ENCODE data around the gene SRRM3.
A peak's percentile ranks its signal among the peaks of the same experiment; 100 is the strongest.
"Not testable (repeated sequence)": the region's sequence is repeated elsewhere in the genome, so short reads cannot be mapped to it uniquely, and the experiment has no call there.

SRRM3 gene

GRCh38 chr7:76267107-76267893 is 65.6 kb downstream of the SRRM3 start:
- no peak for DNase-seq

GRCh38 chr7:76267894-76268183 is 66.1 kb downstream of the SRRM3 start:
- no peak for DNase-seq

- DNase-seq, result no peak
Observed at GRCh38 chr7:76268376-76268775, 66.7 kb downstream of the SRRM3 start.

- DNase-seq, result no peak
Observed at GRCh38 chr7:76269895-76270294, 68.2 kb downstream of the SRRM3 start.

DNA sequence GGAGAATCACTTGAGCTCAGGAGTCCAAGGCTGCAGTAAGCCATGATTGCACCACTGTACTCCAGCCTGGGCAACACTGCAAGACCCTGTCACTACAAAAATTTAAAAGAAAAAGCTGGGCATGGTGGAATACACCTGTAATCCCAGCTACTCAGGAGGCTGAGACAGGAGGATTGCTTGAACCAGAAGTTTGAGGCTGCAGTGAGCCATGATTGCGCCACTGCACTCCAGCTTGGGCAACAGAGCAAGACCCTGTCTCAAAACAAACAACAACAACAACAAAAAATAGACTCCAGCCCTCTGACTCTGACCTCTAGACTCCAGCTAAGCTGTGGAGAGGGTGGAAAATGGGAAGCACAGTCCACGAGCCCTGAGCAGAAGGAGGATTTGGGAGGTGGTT is 69.7 kb downstream of the SRRM3 start:
- not testable (repeated sequence) for DNase-seq

- DNase-seq, result no peak
Observed at GRCh38 chr7:76272142-76272541, 70.4 kb downstream of the SRRM3 start.

GRCh38 chr7:76272851-76273497 is 71.3 kb downstream of the SRRM3 start:
- DNase-seq, result no peak

DNA sequence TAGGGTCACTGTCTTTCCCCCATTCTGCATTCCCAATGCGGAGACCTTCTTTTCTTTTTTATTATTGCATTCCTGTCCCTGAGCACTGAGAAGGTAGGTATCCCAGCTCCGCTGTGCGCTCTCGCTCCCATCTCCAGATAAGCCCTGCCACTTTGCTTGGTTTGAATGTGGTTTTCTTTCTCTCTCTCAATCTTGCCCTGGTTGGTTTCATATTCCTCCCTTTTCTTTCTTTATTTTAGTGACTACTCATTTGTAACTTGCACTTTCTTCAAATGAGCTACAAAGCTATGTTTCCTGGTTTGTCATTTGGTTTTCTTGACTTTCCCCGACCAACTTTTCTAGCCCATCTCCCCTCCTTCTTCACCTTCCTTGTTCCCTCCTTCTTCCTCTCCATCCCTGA is 71.8 kb downstream of the SRRM3 start:
- no peak for DNase-seq

GRCh38 chr7:76278540-76278939 is 76.8 kb downstream of the SRRM3 start:
- DNase-seq, result no peak

DNA sequence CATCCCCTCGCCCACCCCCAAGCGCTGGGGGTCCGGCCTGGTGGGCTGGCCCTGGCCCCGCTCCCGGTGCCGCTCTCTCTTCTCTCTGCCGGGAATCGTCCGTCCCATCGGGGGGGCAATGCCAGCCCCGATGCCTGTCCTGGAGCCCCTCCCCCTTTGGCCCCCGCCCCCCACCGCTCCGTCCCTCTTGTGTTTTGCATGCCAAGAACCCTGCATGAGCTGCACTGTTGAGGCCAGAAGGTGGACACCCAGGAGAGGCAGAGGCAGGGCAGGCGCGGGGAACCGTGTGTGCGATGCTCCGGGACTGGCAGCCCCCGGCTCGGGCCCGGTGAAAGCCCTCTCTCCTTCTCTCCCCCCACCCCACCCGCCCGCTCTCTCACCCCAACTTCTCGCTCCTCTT is 78.7 kb downstream of the SRRM3 start:
- no peak for DNase-seq

GRCh38 chr7:76281006-76281705 is 79.5 kb downstream of the SRRM3 start:
- no peak for DNase-seq

DNA sequence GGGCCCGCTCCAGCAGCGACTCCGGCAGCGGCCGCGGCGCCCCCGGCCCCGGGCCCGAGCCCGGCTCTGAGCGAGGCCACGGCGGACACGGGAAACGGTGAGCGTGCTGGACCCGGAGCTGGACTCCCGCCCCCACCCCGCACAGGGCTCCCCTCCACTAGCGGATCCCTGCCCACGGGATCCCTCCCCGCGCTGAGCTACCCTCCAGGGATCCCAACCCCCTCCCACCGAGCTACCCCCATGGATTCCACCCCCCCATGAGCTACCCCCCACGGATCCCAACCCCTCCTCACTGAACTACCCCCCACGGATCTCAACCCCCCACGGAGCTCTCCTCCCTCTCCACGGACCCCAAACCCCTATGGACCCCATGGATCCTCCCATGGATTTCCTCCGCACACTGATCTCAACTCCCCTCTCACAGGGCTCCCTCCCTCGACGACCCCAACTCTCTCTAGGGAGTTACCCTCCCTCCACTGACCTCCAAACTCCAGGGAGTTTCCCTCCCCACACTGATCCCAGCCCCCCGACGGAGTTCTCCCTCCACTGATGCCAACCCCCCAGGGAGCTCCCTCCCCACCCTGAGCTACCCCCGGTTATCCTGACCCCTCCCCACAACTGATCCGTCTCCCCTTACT is 80.1 kb downstream of the SRRM3 start:
- no peak for DNase-seq

DNA sequence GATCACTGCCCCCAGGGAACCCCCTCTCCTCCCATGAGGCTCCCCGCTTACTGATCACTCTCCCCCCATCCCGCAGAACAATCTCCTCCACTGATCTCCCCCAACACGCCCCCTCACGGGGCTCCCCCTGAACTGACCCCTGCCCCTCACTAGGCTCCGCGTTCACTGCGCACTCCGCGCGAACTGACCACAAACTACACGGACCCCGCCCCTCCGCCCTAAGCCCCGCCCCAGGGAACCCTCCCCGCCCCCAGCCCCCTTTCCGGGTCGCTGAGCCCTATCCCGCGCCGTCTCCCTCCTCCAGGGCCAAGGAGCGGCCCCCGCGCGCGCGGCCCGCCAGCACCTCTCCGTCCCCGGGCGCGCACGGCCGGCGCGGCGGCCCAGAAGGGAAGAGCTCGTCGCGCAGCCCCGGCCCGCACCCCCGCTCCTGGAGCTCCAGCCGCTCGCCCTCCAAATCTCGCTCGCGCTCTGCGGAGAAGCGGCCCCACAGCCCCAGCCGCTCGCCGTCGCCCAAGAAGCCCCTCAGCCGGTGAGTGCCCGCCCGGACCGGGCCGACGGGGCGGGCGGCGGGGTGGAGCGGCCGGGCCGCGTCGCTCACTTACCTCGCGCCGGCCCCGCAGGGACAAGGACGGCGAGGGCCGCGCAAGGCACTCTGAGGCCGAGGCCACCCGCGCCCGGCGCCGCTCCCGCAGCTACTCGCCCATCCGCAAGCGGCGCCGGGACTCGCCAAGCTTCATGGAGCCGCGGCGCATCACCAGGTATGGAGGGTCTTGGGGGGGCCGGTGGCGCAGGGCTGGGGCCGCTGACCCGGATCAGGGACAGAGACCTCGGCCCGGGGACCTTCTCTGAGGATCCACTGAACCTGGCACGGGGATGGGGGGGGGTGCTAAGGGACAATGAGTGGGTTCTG is 80.9 kb downstream of the SRRM3 start:
- peak; percentile 15 for DNase-seq

DNA sequence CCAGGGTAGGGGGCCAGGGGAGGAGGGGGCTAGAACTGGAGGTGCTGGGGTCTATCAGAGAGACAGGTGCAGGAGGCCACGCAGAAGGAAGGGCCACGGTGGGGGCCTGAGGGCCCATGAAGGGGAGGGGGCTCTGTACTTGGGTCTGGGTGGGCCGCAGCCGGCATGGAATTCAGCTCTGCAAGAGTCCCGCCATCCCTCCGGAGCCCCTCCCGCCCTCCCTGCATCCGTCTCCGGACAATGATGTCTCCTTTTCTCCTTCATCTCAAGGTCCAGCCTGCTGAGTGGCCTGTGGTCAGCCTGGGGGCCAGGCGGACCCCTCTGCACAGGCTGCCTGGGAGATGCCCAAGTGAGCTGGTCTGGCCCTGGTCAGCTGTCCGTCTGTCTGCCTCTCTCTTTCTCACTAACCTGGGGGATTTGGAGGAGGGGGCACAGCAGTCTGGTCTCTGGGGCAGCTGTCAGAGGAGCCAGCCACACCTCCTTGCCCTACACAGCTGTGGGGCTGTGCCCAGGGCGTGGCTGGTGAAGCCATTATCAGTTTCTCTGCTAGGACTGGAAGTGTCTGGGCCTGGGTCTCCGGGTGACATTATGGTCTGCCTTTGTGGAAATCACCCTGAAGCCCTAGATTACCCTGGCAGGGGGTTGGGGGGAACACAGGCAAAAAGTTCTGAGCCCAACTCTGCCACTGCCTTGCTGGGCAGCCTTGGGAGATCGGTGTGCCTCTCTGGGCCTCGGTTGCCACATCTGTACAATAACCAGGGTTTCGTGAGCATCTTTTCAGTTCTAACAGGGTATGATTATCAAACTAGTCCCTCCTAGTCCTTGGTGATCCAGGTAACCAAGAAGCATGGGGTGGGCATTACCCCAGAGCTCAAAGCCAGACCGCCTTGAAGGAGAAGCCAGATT is 81.8 kb downstream of the SRRM3 start:
- no peak for DNase-seq

DNA sequence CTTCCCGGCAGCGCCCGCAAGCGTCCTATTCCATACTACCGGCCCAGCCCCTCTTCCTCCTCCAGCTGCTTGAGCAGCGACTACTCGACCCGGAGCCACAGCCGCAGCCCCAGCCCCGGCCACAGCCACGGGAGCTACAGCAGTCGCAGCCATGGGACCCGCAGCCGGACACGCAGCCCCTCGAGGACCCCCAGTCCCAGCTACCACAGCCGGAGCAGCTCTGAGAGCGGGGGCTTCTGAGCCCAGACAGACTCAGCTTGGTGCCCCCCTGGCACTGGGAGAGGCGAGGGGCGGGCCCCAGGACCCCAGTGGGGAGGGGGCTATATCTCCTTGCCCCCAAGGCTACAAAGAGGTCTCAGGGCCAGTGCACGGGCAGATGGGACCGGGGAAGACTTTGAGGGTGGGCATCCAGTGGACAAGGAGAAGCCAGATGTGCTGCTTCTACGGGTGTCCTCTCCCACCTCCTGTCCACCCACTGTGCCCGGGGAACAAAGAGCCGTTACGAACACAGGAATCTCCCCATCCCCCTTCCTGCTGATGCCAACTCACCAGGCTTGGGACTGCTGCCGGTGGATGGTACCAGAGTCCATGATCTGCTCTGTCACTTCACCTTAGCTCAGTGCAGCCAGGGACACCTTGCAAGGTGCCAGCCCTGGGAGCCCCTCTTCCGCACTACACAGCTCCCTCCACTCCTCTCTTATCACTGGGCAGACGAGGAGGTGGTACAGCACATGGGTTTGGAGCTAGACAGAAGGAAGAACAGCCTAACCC is 84.1 kb downstream of the SRRM3 start:
- no peak for DNase-seq

- DNase-seq, result no peak
Observed at GRCh38 chr7:76286842-76287403, 85.2 kb downstream of the SRRM3 start.

DNA sequence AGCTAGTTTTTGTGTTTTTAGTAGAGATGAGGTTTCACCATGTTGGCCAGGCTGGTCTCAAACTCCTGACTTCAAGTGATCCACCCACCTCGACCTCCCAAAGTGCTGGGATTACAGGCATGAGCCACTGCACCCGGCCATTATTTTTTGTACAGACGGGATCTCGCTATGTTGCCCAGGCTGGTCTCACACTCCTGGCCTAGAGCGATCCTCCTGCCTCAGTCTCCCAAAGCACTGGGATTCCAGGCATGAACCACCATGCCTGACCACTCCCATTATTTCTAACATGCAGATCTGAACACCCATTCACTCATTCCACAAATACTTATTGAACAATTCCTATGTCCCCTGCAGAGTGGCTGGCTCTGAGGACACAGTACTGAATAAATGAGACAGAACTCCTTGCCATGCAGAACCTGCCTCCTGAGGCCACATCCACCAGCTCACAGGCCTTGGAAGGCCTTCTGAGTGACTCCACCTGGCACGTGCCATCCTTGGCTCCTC is 89.2 kb downstream of the SRRM3 start:
- not testable (repeated sequence) for DNase-seq

GRCh38 chr7:76291351-76292212 is 89.9 kb downstream of the SRRM3 start:
- DNase-seq, result peak; percentile 78

DNA sequence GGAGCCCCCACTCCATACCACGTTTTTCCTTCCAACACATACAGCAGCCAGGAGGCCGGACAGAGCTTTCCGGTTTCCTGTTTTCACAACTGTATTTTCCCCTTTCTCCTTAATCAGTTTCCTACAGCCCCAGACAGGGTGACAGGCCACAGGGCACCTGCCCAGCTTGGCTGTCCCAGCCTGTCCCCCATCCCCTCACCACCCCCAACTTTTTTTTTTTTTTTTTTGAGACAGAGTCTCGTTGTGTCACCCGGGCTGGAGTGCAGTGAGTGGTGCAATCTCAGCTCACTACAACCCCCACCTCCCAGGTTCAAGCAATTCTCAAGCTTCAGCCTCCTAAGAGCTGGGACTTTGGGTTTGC is 90.5 kb downstream of the SRRM3 start:
- DNase-seq, result no peak

Measured in stimulated activated naive CD4-positive, alpha-beta T cell treated with Interleukin-2 at 50 U/mL for 16 hours (primary cell).